Suprapubic skin (tissue), 4 donors: ENCODE results near the gene ADK. TPM values are rescaled to one million over a fixed set of nuclear protein-coding genes. Genes with fewer than 3 reads are reported as not detected.

Source experiments
- DNase-seq, 2 donors: peaks; one replicate each; pipeline ENCODE4 v3.0.0-alpha.2; 2019; ENCODE audit warnings: low spot score in 2 of 2
- H3K27ac ChIP-seq: fragments of 200-600 bp; sonication (generic); one replicate; pipeline ENCODE4 v1.5.1; 2019
- H3K27me3 ChIP-seq: fragments of 200-600 bp; sonication (generic); one replicate; pipeline ENCODE4 v1.5.1; 2019
- H3K36me3 ChIP-seq: fragments of 200-600 bp; sonication (generic); one replicate; pipeline ENCODE4 v1.5.1; 2019
- H3K4me1 ChIP-seq: fragments of 200-600 bp; sonication (generic); one replicate; pipeline ENCODE4 v1.5.1; 2019
- H3K4me3 ChIP-seq: fragments of 200-600 bp; sonication (generic); one replicate; pipeline ENCODE4 v1.5.1; 2019; ENCODE audit warnings: mild to moderate bottlenecking
- H3K9me3 ChIP-seq: fragments of 200-600 bp; sonication (generic); one replicate; pipeline ENCODE4 v1.5.1; 2019
- EP300 ChIP-seq: sonication (generic); formaldehyde crosslinking; IDR thresholded peaks from one replicate; pipeline ENCODE4 v1.6.1; 2017; ENCODE audit warnings: antibody characterized with exemption
- POLR2A ChIP-seq, 2 donors: fragments of 450-650 bp; IDR thresholded peaks; one replicate each; pipeline ENCODE4 v1.6.1; 2017; ENCODE audit warnings: antibody characterized with exemption in 2 of 2, mild to moderate bottlenecking in 2 of 2, moderate library complexity in 2 of 2
- POLR2AphosphoS5 ChIP-seq, 3 donors: sonication (generic); formaldehyde crosslinking; IDR thresholded peaks; one replicate each; pipeline ENCODE4 v1.6.1; 2017; ENCODE audit warnings: antibody characterized with exemption in 3 of 3
- WGBS: methylation state at CpG from one replicate; pipeline ENCODE4 v1.1.5; 2018; 5-methylcytosine and 5-hydroxymethylcytosine counted together
- total RNA-seq, 4 donors: library from RNA; depleted of rRNA; stranded (reverse); fragments of >200 nt; gene quantifications; one replicate each; pipeline ENCODE4 v1.1.0, GENCODE V29; 2016
- TF ChIP-seq, protein P1 (sequence below), 2 donors: fragments of 200-600 bp in 1 of 2; fragments of 450-650 bp in 1 of 2; sonication (generic) in 1 of 2; IDR thresholded peaks; one replicate each; pipeline ENCODE4 v1.5.1; 2016 to 2019; ENCODE audit warnings: antibody characterized with exemption in 2 of 2, mild to moderate bottlenecking in 1 of 2, moderate library complexity in 1 of 2

ADK gene
- total RNA-seq, 4 donors from 2014 or later: 33.0 to 57.3 (median 48.0) TPM

DNA sequence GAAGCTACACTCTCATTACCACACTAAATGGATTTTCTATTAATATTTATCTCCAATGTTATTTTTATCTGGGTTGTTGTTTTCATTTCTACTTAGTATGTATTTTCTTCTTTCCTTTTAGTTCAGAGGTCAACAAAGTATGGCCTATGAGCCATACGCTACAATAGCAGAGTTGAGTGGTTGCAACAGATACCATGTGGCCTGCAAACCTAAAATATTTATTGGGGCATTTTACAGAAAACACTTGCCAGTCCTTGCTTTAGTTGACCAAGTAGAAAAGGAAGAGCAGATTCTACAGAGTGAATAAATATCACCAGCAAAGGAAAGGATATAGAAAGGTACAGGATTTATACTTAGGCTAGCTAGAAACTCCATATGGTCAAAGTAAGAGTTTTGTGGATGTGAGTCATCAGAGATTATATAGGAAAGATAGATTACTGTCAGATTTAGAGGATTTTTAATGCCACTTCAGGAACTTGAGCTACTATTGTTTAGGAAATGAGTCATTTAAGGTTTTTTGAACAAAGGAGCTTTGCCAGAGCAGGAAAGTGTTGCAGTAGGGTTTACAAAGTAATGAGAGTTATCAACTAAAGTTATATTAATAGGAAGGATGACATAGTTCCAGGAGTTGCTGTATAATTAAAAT lies 352.1 kb downstream of the ADK start:
- TF ChIP-seq, protein P1, sequence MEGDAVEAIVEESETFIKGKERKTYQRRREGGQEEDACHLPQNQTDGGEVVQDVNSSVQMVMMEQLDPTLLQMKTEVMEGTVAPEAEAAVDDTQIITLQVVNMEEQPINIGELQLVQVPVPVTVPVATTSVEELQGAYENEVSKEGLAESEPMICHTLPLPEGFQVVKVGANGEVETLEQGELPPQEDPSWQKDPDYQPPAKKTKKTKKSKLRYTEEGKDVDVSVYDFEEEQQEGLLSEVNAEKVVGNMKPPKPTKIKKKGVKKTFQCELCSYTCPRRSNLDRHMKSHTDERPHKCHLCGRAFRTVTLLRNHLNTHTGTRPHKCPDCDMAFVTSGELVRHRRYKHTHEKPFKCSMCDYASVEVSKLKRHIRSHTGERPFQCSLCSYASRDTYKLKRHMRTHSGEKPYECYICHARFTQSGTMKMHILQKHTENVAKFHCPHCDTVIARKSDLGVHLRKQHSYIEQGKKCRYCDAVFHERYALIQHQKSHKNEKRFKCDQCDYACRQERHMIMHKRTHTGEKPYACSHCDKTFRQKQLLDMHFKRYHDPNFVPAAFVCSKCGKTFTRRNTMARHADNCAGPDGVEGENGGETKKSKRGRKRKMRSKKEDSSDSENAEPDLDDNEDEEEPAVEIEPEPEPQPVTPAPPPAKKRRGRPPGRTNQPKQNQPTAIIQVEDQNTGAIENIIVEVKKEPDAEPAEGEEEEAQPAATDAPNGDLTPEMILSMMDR (IDR thresholded peaks at IDR 0.05): no peak
- TF ChIP-seq EP300 (no peak), POLR2A (IDR thresholded peaks at IDR 0.05) (no peak), POLR2AphosphoS5 (IDR thresholded peaks at IDR 0.05) (no peak)
- no peak overlapping the region for H3K27ac ChIP-seq
- WGBS: 93% methylated on average over 1 of the region's 1 CpG
- no peak for DNase-seq
- no peaks in the 10 kb centered on the region for H3K9me3 ChIP-seq
- peaks cover 7% of the 10 kb centered on the region for H3K36me3 ChIP-seq
- no peak overlapping the region for H3K4me3 ChIP-seq
- peaks cover 17% of the 10 kb centered on the region for H3K4me1 ChIP-seq
- no peaks in the 10 kb centered on the region for H3K27me3 ChIP-seq

DNA sequence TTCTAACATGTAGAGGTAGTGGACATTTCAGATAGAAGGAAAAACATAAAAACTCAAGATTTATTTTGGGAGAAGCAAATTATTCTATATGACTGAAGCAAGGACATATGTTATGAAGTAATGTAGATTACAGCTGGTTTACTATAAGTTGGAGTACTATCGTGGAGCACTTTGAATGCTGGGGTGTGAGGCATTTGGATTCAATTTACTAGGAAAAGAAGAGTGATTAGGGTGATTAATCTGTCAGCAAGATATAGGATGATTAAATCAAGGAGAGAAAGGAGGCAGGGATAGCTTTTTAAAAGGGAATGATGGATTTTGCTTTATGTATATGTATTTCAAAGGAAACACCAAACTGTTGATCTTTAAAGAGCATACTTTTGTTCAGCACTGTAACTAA lies 356.9 kb downstream of the ADK start:
- no peak for TF ChIP-seq EP300
- TF ChIP-seq, protein P1 (IDR thresholded peaks at IDR 0.05): no peak
- no peak for TF ChIP-seq POLR2AphosphoS5 (IDR thresholded peaks at IDR 0.05)
- no peak for TF ChIP-seq POLR2A (IDR thresholded peaks at IDR 0.05)
- DNase-seq: no peak
- Histone ChIP-seq H3K4me3 (no peak overlapping the region), H3K27me3 (no peaks in the 10 kb centered on the region), H3K4me1 (peaks cover 5% of the 10 kb centered on the region), H3K9me3 (peaks cover 10% of the 10 kb centered on the region), H3K27ac (no peak overlapping the region), H3K36me3 (peaks cover 12% of the 10 kb centered on the region)
- WGBS: 85% methylated on average over 1 of the region's 1 CpG

DNA sequence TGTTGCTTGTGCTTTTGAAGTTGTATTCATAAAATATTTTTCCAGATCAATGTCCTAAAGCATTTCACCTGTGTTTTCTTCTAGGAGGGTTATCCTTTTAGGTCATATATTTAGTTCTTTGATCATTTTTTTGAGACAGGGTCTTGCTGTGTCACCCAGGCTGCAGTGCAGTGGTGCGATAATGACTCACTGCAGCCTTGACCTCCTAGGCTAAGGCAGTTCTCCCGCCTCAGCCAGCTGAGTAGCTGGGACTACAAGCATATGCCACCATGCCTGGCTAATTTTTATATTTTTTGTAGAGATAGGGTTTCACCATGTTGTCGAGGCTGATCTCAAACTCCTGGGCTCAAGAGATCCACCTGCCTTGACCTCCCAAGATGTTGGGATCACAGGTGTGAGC lies 359.6 kb downstream of the ADK start:
- TF ChIP-seq, protein P1 (IDR thresholded peaks at IDR 0.05): no peak
- Histone ChIP-seq H3K36me3 (peaks cover 12% of the 10 kb centered on the region), H3K27ac (no peak overlapping the region), H3K4me1 (no peaks in the 10 kb centered on the region), H3K27me3 (no peaks in the 10 kb centered on the region), H3K9me3 (peaks cover 13% of the 10 kb centered on the region), H3K4me3 (no peak overlapping the region)
- DNase-seq: no peak
- 95% methylated on average over 3 of the region's 3 CpGs for WGBS

- TF ChIP-seq EP300: no peak
- TF ChIP-seq, protein P1 (IDR thresholded peaks at IDR 0.05): no peak
- DNase-seq: no peak
- no peaks in the 10 kb centered on the region for H3K4me1 ChIP-seq
- no peak overlapping the region for H3K27ac ChIP-seq
- no peaks in the 10 kb centered on the region for H3K27me3 ChIP-seq
- H3K9me3 ChIP-seq: peaks cover 13% of the 10 kb centered on the region
- no peak overlapping the region for H3K4me3 ChIP-seq
- peaks cover 8% of the 10 kb centered on the region for H3K36me3 ChIP-seq
Measured at GRCh38 chr10:74511051-74511450, 360.0 kb downstream of the ADK start.

DNA sequence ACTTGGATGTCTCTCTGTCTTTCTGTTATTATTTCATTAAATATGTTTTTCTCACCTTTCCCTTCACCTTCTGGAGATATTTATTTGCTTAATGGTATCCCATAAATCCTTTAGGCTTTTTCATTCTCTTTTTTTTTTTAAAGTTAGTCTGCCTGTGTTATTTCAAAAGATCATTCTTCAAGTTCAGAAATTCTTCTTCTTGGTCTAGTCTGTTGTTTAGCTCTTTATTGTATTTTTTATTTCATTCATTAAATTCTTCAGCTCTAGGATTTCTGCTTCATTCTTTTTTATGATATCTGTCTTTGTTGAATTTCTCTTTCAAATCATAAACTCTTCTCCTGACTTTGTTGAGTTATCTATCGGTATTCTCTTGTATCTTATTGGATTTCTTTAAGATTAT lies 363.3 kb downstream of the ADK start:
- H3K4me1 ChIP-seq: no peaks in the 10 kb centered on the region
- no peak overlapping the region for H3K4me3 ChIP-seq
- TF ChIP-seq EP300 (no peak), POLR2AphosphoS5 (IDR thresholded peaks at IDR 0.05) (no peak), POLR2A (IDR thresholded peaks at IDR 0.05) (no peak)
- TF ChIP-seq, protein P1 (IDR thresholded peaks at IDR 0.05): no peak
- H3K27ac ChIP-seq: no peak overlapping the region
- DNase-seq: no peak
- 96% methylated on average over 1 of the region's 1 CpG for WGBS
- peaks cover 13% of the 10 kb centered on the region for H3K9me3 ChIP-seq
- H3K27me3 ChIP-seq: no peaks in the 10 kb centered on the region
- peaks cover 5% of the 10 kb centered on the region for H3K36me3 ChIP-seq
